Measurements from ENCODE around the gene SRSF2. TPM values are rescaled to one million over a fixed set of nuclear protein-coding genes. Genes with fewer than 3 reads are reported as not detected.
"Not testable (repeated sequence)": the region's sequence is repeated elsewhere in the genome, so short reads cannot be mapped to it uniquely, and the experiment has no call there.

SRSF2 gene
- total RNA-seq, 2 experiments from 2014 or later, result 578 to 586 TPM

- POLR2A ChIA-PET, result no interaction called here
- CTCF ChIA-PET, result no interaction called here
Observed at GRCh38 chr17:76740329-76741118, 3.4 kb upstream of the SRSF2 start.

GRCh38 chr17:76739568-76740115 lies 2.5 kb upstream of the SRSF2 start:
- CTCF ChIA-PET, result not testable (repeated sequence)
- POLR2A ChIA-PET, result interaction anchor here (5.5 kb wide), 1 partner anchor 13 kb away, joined by 87 read pairs; the partner anchor contains the start of genes JMJD6 and METTL23

- CTCF ChIA-PET, result interaction anchor here (0.9 to 3.3 kb wide), 2 partner anchors 11 to 34 kb away, joined by 3 to 18 read pairs; partner anchors contain the start of genes JMJD6 and METTL23
- POLR2A ChIA-PET, result interaction anchor here (5.5 kb wide), 1 partner anchor 12 kb away, joined by 87 read pairs; the partner anchor contains the start of genes JMJD6 and METTL23
Observed at GRCh38 chr17:76738468-76738850, 1.3 kb upstream of the SRSF2 start.

- CTCF ChIA-PET, result interaction anchor here (0.9 to 3.3 kb wide), 2 partner anchors 11 to 35 kb away, joined by 3 to 18 read pairs; partner anchors contain the start of genes JMJD6 and METTL23
Observed at GRCh38 chr17:76737676-76738467, 741 bp upstream of the SRSF2 start, which contains the start of gene MFSD11. Gene MFSD11, plus strand, starts transcription at chr17:76738119. Its CDS starts 234 bp downstream, at chr17:76738353.

GRCh38 chr17:76736349-76737081 lies 616 bp downstream of the SRSF2 start:
- ChIA-PET CTCF (interaction anchor here (1.0 to 3.3 kb wide), 3 partner anchors 10 to 25 kb away, joined by 3 to 18 read pairs (median 5); partner anchors contain the start of genes JMJD6 and METTL23), POLR2A (interaction anchor here (0.6 to 5.5 kb wide), 4 partner anchors 10 to 22 kb away, joined by 3 to 87 read pairs (median 4); partner anchors contain the start of genes JMJD6 and METTL23)

More at GRCh38 chr17:76737676-76738467, 741 bp upstream of the SRSF2 start, which contains the start of gene MFSD11:
- POLR2A ChIA-PET, result interaction anchor here (0.6 to 5.5 kb wide), 5 partner anchors 11 to 469 kb away, joined by 3 to 87 read pairs (median 5); partner anchors contain the start of genes JMJD6 and METTL23

- CTCF ChIA-PET, result interaction anchor here (1.0 to 3.3 kb wide), 4 partner anchors 9 to 24 kb away, joined by 3 to 18 read pairs (median 4); partner anchors contain the start of genes JMJD6 and METTL23
- POLR2A ChIA-PET, result interaction anchor here (0.6 to 5.5 kb wide), 4 partner anchors 9 to 19 kb away, joined by 3 to 87 read pairs (median 6); partner anchors contain the start of genes JMJD6 and METTL23
Observed at GRCh38 chr17:76735586-76736348, 1.4 kb downstream of the SRSF2 start.

GRCh38 chr17:76735006-76735405 lies 2.1 kb downstream of the SRSF2 start:
- CTCF ChIA-PET, result interaction anchor here (1.2 to 1.4 kb wide), 3 partner anchors 18 to 21 kb away, joined by 3 to 5 read pairs (median 3); no protein-coding TSS in a partner anchor

GRCh38 chr17:76734080-76734840 lies 2.9 kb downstream of the SRSF2 start:
- ChIA-PET CTCF (interaction anchor here (1.4 kb wide), 1 partner anchor 19 kb away, joined by 3 read pairs; no protein-coding TSS in a partner anchor), POLR2A (interaction anchor here (5.5 kb wide), 1 partner anchor 7 kb away, joined by 87 read pairs; the partner anchor contains the start of genes JMJD6 and METTL23)

More at GRCh38 chr17:76735006-76735405, 2.1 kb downstream of the SRSF2 start:
- POLR2A ChIA-PET, result interaction anchor here (5.5 kb wide), 1 partner anchor 8 kb away, joined by 87 read pairs; the partner anchor contains the start of genes JMJD6 and METTL23

GRCh38 chr17:76733618-76733957 lies 3.5 kb downstream of the SRSF2 start:
- CTCF ChIA-PET, result interaction anchor here (1.4 kb wide), 1 partner anchor 18 kb away, joined by 3 read pairs; no protein-coding TSS in a partner anchor
- POLR2A ChIA-PET, result interaction anchor here (0.6 to 0.8 kb wide), 3 partner anchors 10 to 465 kb away, joined by 3 to 13 read pairs (median 4); no protein-coding TSS in a partner anchor

GRCh38 chr17:76732734-76733617 lies 4.2 kb downstream of the SRSF2 start:
- CTCF ChIA-PET, result no interaction called here
- POLR2A ChIA-PET, result interaction anchor here (0.6 to 1.3 kb wide), 7 partner anchors 10 to 697 kb away, joined by 3 to 13 read pairs (median 3); no protein-coding TSS in a partner anchor

GRCh38 chr17:76731800-76732733 lies 5.1 kb downstream of the SRSF2 start:
- CTCF ChIA-PET, result not testable (repeated sequence)
- POLR2A ChIA-PET, result interaction anchor here (0.6 to 1.3 kb wide), 4 partner anchors 14 to 696 kb away, joined by 3 to 5 read pairs (median 3); no protein-coding TSS in a partner anchor

GRCh38 chr17:76727745-76728456 lies 9.2 kb downstream of the SRSF2 start:
- ChIA-PET POLR2A (interaction anchor here (0.7 to 6.6 kb wide), 5 partner anchors 9 to 170 kb away, joined by 3 to 87 read pairs (median 6); partner anchors contain the start of genes MFSD11 and SRSF2), CTCF (interaction anchor here (0.7 to 2.9 kb wide), 3 partner anchors 10 to 14 kb away, joined by 3 to 18 read pairs (median 17); partner anchors contain the start of genes MFSD11 and SRSF2)

Data from activated CD8-positive, alpha-beta memory T cell treated with anti-CD3 and anti-CD28 coated beads for 36 hours (primary cell).